Measurements from ENCODE around the gene FAM219A. TPM values are rescaled to one million over a fixed set of nuclear protein-coding genes. Genes with fewer than 3 reads are reported as not detected.

The FAM219A gene
- total RNA-seq, 2 experiments from 2014 or later = 13.3 to 13.8 TPM

GRCh38 chr9:34479431-34479866, 21.1 kb upstream of the FAM219A start:
- H3K4me1 Mint-ChIP-seq (ENCODE audit: low read depth) = no peaks in the 10 kb centered on the region
- ChIA-PET CTCF (no interaction called here), POLR2A (no interaction called here)
- no peaks in the 10 kb centered on the region for H3K36me3 Mint-ChIP-seq
- intact Hi-C loops (cut with micrococcal nuclease) = no loop called here
- H3K27me3 Mint-ChIP-seq = peaks cover 4% of the 10 kb centered on the region
- no peak overlapping the region for H3K27ac Mint-ChIP-seq
- no peak overlapping the region for H3K4me3 Mint-ChIP-seq
- no peaks in the 10 kb centered on the region for H3K9me3 Mint-ChIP-seq
- DNase-seq = no peak

GRCh38 chr9:34477541-34477940, 19.2 kb upstream of the FAM219A start:
- CTCF ChIA-PET = no interaction called here

GRCh38 chr9:34475097-34475496, 16.7 kb upstream of the FAM219A start:
- H3K4me3 Mint-ChIP-seq = no peak overlapping the region

More at GRCh38 chr9:34477541-34477940, 19.2 kb upstream of the FAM219A start:
- no peaks in the 10 kb centered on the region for H3K36me3 Mint-ChIP-seq
- H3K27ac Mint-ChIP-seq = no peak overlapping the region
- H3K9me3 Mint-ChIP-seq = no peaks in the 10 kb centered on the region
- no peak overlapping the region for H3K4me3 Mint-ChIP-seq
- DNase-seq = no peak
- peaks cover 4% of the 10 kb centered on the region for H3K27me3 Mint-ChIP-seq
- POLR2A ChIA-PET = no interaction called here
- intact Hi-C loops (cut with micrococcal nuclease) = no loop called here
- no peaks in the 10 kb centered on the region for H3K4me1 Mint-ChIP-seq (ENCODE audit: low read depth)

GRCh38 chr9:34465468-34465867, 7.1 kb upstream of the FAM219A start:
- ChIA-PET CTCF (interaction anchor here (1.4 kb wide), 2 partner anchors 35 to 62 kb away, joined by 3 to 5 read pairs; no protein-coding TSS in a partner anchor), POLR2A (interaction anchor here (1.4 kb wide), 1 partner anchor 25 kb away, joined by 3 read pairs; no protein-coding TSS in a partner anchor)
- no peak for DNase-seq
- Mint-ChIP-seq H3K36me3 (no peaks in the 10 kb centered on the region), H3K27me3 (peaks cover 7% of the 10 kb centered on the region), H3K4me1 (ENCODE audit: low read depth) (peaks cover 8% of the 10 kb centered on the region), H3K9me3 (no peaks in the 10 kb centered on the region), H3K27ac (no peak overlapping the region), H3K4me3 (no peak overlapping the region)
- intact Hi-C loops (cut with micrococcal nuclease) = no loop called here

More at GRCh38 chr9:34475097-34475496, 16.7 kb upstream of the FAM219A start:
- H3K36me3 Mint-ChIP-seq = no peaks in the 10 kb centered on the region
- ChIA-PET POLR2A (no interaction called here), CTCF (interaction anchor here (0.8 to 2.1 kb wide), 3 partner anchors 39 to 129 kb away, joined by 3 to 6 read pairs (median 4); no protein-coding TSS in a partner anchor)
- no peaks in the 10 kb centered on the region for H3K4me1 Mint-ChIP-seq (ENCODE audit: low read depth)
- peaks cover 2% of the 10 kb centered on the region for H3K27me3 Mint-ChIP-seq
- DNase-seq = no peak
- H3K27ac Mint-ChIP-seq = no peak overlapping the region
- intact Hi-C loops (cut with micrococcal nuclease) = no loop called here
- no peaks in the 10 kb centered on the region for H3K9me3 Mint-ChIP-seq

- ChIA-PET CTCF (interaction anchor here (0.9 kb wide), 1 partner anchor 35 kb away, joined by 3 read pairs; no protein-coding TSS in a partner anchor), POLR2A (no interaction called here)
- Mint-ChIP-seq H3K4me1 (ENCODE audit: low read depth) (peaks cover 8% of the 10 kb centered on the region), H3K4me3 (no peak overlapping the region), H3K9me3 (no peaks in the 10 kb centered on the region), H3K27ac (no peak overlapping the region), H3K36me3 (no peaks in the 10 kb centered on the region), H3K27me3 (peaks cover 7% of the 10 kb centered on the region)
- no peak for DNase-seq
- intact Hi-C loops (cut with micrococcal nuclease) = no loop called here
Measured at GRCh38 chr9:34464571-34464970, 6.2 kb upstream of the FAM219A start.

- H3K36me3 Mint-ChIP-seq = no peaks in the 10 kb centered on the region
Measured at GRCh38 chr9:34463901-34464232, 5.5 kb upstream of the FAM219A start.

GRCh38 chr9:34463098-34463900, 4.9 kb upstream of the FAM219A start:
- Mint-ChIP-seq H3K4me1 (ENCODE audit: low read depth) (peaks cover 14% of the 10 kb centered on the region), H3K27me3 (peaks cover 10% of the 10 kb centered on the region), H3K9me3 (no peaks in the 10 kb centered on the region), H3K36me3 (no peaks in the 10 kb centered on the region), H3K4me3 (no peak overlapping the region), H3K27ac (peak overlapping the region; percentile 13)
- ChIA-PET CTCF (interaction anchor here (1.0 to 1.4 kb wide), 4 partner anchors 25 to 59 kb away, joined by 3 to 8 read pairs (median 4); no protein-coding TSS in a partner anchor), POLR2A (interaction anchor here (0.7 to 1.6 kb wide), 3 partner anchors 8 to 29 kb away, joined by 3 to 5 read pairs (median 4); no protein-coding TSS in a partner anchor)
- DNase-seq = peak; percentile 86
- intact Hi-C loops (cut with micrococcal nuclease) = no loop called here

More at GRCh38 chr9:34463901-34464232, 5.5 kb upstream of the FAM219A start:
- Mint-ChIP-seq H3K4me3 (no peak overlapping the region), H3K9me3 (no peaks in the 10 kb centered on the region), H3K4me1 (ENCODE audit: low read depth) (peaks cover 11% of the 10 kb centered on the region), H3K27me3 (peaks cover 10% of the 10 kb centered on the region), H3K27ac (no peak overlapping the region)
- POLR2A ChIA-PET = interaction anchor here (0.7 to 1.6 kb wide), 3 partner anchors 9 to 30 kb away, joined by 3 to 5 read pairs (median 4); no protein-coding TSS in a partner anchor
- intact Hi-C loops (cut with micrococcal nuclease) = no loop called here
- no peak for DNase-seq
- CTCF ChIA-PET = interaction anchor here (1.3 kb wide), 1 partner anchor 38 kb away, joined by 8 read pairs; no protein-coding TSS in a partner anchor

- Mint-ChIP-seq H3K36me3 (no peaks in the 10 kb centered on the region), H3K4me3 (no peak overlapping the region), H3K4me1 (ENCODE audit: low read depth) (peaks cover 34% of the 10 kb centered on the region), H3K9me3 (no peaks in the 10 kb centered on the region), H3K27ac (no peak overlapping the region), H3K27me3 (peaks cover 5% of the 10 kb centered on the region)
- CTCF ChIA-PET = interaction anchor here (1.1 kb wide), 1 partner anchor 208 kb away, joined by 3 read pairs; no protein-coding TSS in a partner anchor
- POLR2A ChIA-PET = no interaction called here
- intact Hi-C loops (cut with micrococcal nuclease) = loop anchor here (2.0 to 5.0 kb wide), 4 partner anchors 83 to 413 kb away; partner anchors contain the start of genes MYORG, RPP25L and UBAP2
- DNase-seq = no peak
Measured at GRCh38 chr9:34459941-34460340, 1.6 kb upstream of the FAM219A start.

GRCh38 chr9:34459356-34459755, 986 bp upstream of the FAM219A start:
- no peaks in the 10 kb centered on the region for H3K9me3 Mint-ChIP-seq
- H3K4me1 Mint-ChIP-seq (ENCODE audit: low read depth) = peaks cover 40% of the 10 kb centered on the region
- no peaks in the 10 kb centered on the region for H3K36me3 Mint-ChIP-seq
- ChIA-PET CTCF (interaction anchor here (0.6 to 1.1 kb wide), 2 partner anchors 205 to 207 kb away, joined by 3 to 4 read pairs; no protein-coding TSS in a partner anchor), POLR2A (no interaction called here)
- no peak overlapping the region for H3K27ac Mint-ChIP-seq
- no peak overlapping the region for H3K4me3 Mint-ChIP-seq
- intact Hi-C loops (cut with micrococcal nuclease) = loop anchor here (2.0 to 5.0 kb wide), 4 partner anchors 83 to 412 kb away; partner anchors contain the start of genes MYORG, RPP25L and UBAP2
- no peak for DNase-seq
- H3K27me3 Mint-ChIP-seq = peaks cover 5% of the 10 kb centered on the region

GRCh38 chr9:34458959-34459340, 580 bp upstream of the FAM219A start:
- no peak overlapping the region for H3K27ac Mint-ChIP-seq
- ChIA-PET CTCF (interaction anchor here (0.6 to 1.1 kb wide), 5 partner anchors 55 to 243 kb away, joined by 3 to 5 read pairs (median 4); no protein-coding TSS in a partner anchor), POLR2A (interaction anchor here (0.8 kb wide), 1 partner anchor 188 kb away, joined by 4 read pairs; the partner anchor contains the start of gene GALT)
- no peaks in the 10 kb centered on the region for H3K36me3 Mint-ChIP-seq
- peaks cover 41% of the 10 kb centered on the region for H3K4me1 Mint-ChIP-seq (ENCODE audit: low read depth)
- no peaks in the 10 kb centered on the region for H3K9me3 Mint-ChIP-seq
- DNase-seq = no peak
- H3K4me3 Mint-ChIP-seq = peak overlapping the region; percentile 77
- H3K27me3 Mint-ChIP-seq = peaks cover 5% of the 10 kb centered on the region
- intact Hi-C loops (cut with micrococcal nuclease) = loop anchor here (1.0 to 5.0 kb wide), 9 partner anchors 41 to 657 kb away; partner anchors contain the start of genes KIF24, MYORG, NUDT2 and RPP25L

- Mint-ChIP-seq H3K27me3 (peaks cover 5% of the 10 kb centered on the region), H3K27ac (no peak overlapping the region), H3K9me3 (no peaks in the 10 kb centered on the region), H3K36me3 (no peaks in the 10 kb centered on the region), H3K4me1 (ENCODE audit: low read depth) (peaks cover 35% of the 10 kb centered on the region), H3K4me3 (peak overlapping the region; percentile 86)
- intact Hi-C loops (cut with micrococcal nuclease) = loop anchor here (1.0 to 5.0 kb wide), 9 partner anchors 43 to 659 kb away; partner anchors contain the start of genes KIF24, MYORG, NUDT2 and RPP25L
- DNase-seq = no peak
- CTCF ChIA-PET = interaction anchor here (1.0 to 3.0 kb wide), 4 partner anchors 11 to 442 kb away, joined by 3 to 13 read pairs (median 4); no protein-coding TSS in a partner anchor
- POLR2A ChIA-PET = no interaction called here
Measured at GRCh38 chr9:34457266-34458012, 931 bp downstream of the FAM219A start.
